GM18507 (cell line): ENCODE results near the gene ZNF772.
A peak's percentile ranks its signal among the peaks of the same experiment; 100 is the strongest.
"Not testable (repeated sequence)": the region's sequence is repeated elsewhere in the genome, so short reads cannot be mapped to it uniquely, and the experiment has no call there.

Source experiments
- DNase-seq: peaks from one replicate; pipeline ENCODE4 v3.0.0; 2011; ENCODE audit warnings: low read depth; ENCODE audit not compliant: insufficient read length; ENCODE audit errors: extremely low spot score
- FAIRE-seq: peaks from 2 replicates; lab custom pipeline; 2011; peaks lifted over from hg19 to GRCh38; lab: Jason Lieb, UNC

Gene ZNF772

GRCh38 chr19:57477191-57478008 is at the start of gene ZNF772:
Gene ZNF772, minus strand, starts transcription at chr19:57477566. Its CDS starts 257 bp downstream, at chr19:57477309.
- FAIRE-seq = peak; percentile 96
- peak; percentile 69 for DNase-seq

GRCh38 chr19:57518021-57518420 is 40.7 kb upstream of the ZNF772 start:
- not testable (repeated sequence) for DNase-seq, FAIRE-seq

- no peak for DNase-seq
- FAIRE-seq = no peak
These were observed 37.9 kb upstream of the ZNF772 start for GRCh38 chr19:57515255-57515654.

GRCh38 chr19:57512845-57513244 is 35.5 kb upstream of the ZNF772 start:
- DNase-seq (no peak), FAIRE-seq (no peak)

GRCh38 chr19:57511484-57511883 is 34.1 kb upstream of the ZNF772 start:
- no peak for FAIRE-seq
- no peak for DNase-seq

GRCh38 chr19:57506163-57506562 is 28.8 kb upstream of the ZNF772 start:
- DNase-seq (no peak), FAIRE-seq (no peak)

- DNase-seq = not testable (repeated sequence)
- peak; percentile 82 for FAIRE-seq
These were observed 23.0 kb upstream of the ZNF772 start for GRCh38 chr19:57500400-57500799.

- FAIRE-seq (peak; percentile 97), DNase-seq (peak; percentile 81)
These were observed 22.5 kb upstream of the ZNF772 start, which contains the start of gene ZNF773 for GRCh38 chr19:57499680-57500395. Gene ZNF773, plus strand, starts transcription at chr19:57499938. Its CDS starts 143 bp downstream, at chr19:57500081.

- not testable (repeated sequence) for DNase-seq, FAIRE-seq
These were observed 21.9 kb upstream of the ZNF772 start for GRCh38 chr19:57499332-57499679.

GRCh38 chr19:57488299-57488644 is 10.9 kb upstream of the ZNF772 start:
- FAIRE-seq, DNase-seq: not testable (repeated sequence)

- peak; percentile 97 for FAIRE-seq
- DNase-seq = peak; percentile 79
These were observed 10.3 kb upstream of the ZNF772 start, which contains the start of gene ZNF419 for GRCh38 chr19:57487477-57488298. Gene ZNF419, plus strand, starts transcription at chr19:57487750. Its CDS starts 201 bp downstream, at chr19:57487951.

- DNase-seq (no peak), FAIRE-seq (no peak)
These were observed 3.7 kb downstream of the ZNF772 start for GRCh38 chr19:57473646-57474045.

- FAIRE-seq = no peak
- DNase-seq = no peak
These were observed 10.9 kb downstream of the ZNF772 start for GRCh38 chr19:57466489-57466888.

- DNase-seq (no peak), FAIRE-seq (peak; percentile 47)
These were observed 11.5 kb downstream of the ZNF772 start for GRCh38 chr19:57465680-57466381.

- no peak for DNase-seq
- no peak for FAIRE-seq
These were observed 25.1 kb downstream of the ZNF772 start for GRCh38 chr19:57452307-57452706.

GRCh38 chr19:57443121-57443696 is 34.2 kb downstream of the ZNF772 start:
- no peak for DNase-seq

GRCh38 chr19:57441979-57442752 is 35.2 kb downstream of the ZNF772 start:
- DNase-seq (no peak), FAIRE-seq (no peak)

More at GRCh38 chr19:57443121-57443696, 34.2 kb downstream of the ZNF772 start:
- FAIRE-seq = no peak

GRCh38 chr19:57438925-57439324 is 38.4 kb downstream of the ZNF772 start:
- DNase-seq = no peak
- FAIRE-seq = no peak
